AML-193 (cell line): ENCODE measurements around the gene ESRRG.
"Not testable (repeated sequence)": the region's sequence is repeated elsewhere in the genome, so short reads cannot be mapped to it uniquely, and the experiment has no call there.

Experiments
- DNase-seq, 2 experiments: peaks; one replicate each; lab custom pipeline; 2025; lab: John Stamatoyannopoulos, UW

The ESRRG gene

DNA sequence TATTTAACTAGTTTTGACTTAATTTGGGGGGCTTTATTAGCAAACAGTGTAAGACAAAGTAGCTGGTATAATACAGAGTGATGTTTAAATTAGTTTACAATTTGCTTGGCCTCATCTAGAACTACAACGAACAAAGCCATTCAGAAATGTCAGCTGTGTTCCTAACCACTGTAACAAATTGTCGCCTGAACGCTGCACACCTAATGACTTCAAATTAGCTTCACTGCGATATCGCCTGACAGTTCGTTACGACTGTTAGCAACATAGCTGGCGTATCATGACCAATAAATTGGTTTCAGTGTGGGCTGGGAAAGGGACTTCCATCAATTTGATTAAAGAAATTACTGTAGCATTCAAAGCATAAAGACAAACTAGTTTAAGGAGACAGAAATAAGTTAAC lies 160.1 kb downstream of the ESRRG start:
- DNase-seq = no peak

DNA sequence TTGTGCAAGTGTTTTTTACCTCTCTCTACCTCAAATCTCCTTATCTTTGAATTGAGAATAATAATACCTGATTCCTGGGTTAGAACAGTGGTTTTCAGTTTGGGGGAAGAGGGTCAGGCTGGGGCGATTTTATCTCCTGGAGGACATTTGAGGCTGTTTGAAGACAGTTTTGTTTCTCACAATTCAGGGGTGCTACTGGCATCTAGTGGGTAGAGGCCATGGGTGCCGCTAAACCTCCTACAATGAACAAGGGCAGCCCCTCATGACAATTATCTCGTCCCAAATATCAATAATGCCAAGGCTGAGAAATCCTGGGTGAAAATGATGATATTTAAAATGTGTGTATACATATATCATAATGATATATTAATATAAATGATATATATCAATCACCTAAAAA lies 160.8 kb downstream of the ESRRG start:
- no peak for DNase-seq

DNA sequence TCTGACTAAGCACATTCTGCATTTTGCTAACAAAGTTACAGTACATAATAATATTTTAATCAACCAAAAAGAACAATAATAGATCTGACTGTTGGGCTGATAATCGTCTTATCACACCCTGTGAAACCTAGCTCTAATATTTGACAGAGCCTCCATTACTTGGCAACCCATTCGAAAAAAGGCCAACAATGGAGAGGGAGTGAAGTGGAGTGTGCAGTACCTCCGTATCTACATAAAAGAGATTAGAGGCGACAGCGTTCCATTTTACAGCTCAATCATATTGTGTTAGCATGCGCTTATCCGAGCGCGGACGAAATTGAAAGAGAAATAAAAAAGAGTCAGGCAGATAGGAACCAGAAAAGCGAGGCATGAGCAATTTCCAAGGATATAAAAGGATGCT lies 162.7 kb downstream of the ESRRG start:
- DNase-seq = no peak

DNA sequence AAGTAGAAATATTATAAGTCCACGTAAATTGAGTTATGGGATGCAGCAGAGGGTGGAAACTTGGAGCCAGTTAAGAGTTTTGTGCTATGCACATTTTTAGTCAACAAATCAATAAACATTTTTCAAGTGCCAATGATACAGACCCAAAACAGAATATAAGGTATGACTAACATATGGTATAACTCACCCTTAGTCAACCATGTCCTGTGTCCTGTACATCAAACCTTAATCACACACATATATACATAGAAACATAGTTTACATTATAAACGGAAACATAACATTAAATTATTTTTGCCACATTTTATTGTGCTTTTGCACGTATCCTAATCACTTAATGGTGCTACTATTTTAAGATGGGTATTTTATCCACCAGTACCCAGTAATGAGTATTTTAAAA lies 163.9 kb downstream of the ESRRG start:
- DNase-seq = no peak

DNA sequence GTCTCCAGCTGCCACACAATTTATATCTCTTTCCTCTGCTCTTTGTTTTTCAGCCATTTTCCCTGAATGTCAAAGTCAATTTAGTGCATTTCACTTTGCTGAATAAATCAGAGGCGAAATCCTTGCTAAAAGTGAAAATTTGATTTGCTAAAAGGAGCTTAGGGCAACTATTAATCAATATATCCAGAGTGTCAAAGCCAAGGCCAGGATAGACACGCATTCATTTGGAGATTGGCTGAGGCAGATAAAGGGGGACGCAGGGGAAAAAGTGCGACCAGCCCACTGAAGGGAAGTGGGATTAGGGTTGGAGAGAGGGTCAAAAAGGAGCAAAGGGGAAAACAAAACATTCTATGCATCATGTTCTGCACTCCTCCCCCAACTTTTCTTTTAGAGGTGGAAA lies 167.6 kb downstream of the ESRRG start:
- DNase-seq = no peak

DNA sequence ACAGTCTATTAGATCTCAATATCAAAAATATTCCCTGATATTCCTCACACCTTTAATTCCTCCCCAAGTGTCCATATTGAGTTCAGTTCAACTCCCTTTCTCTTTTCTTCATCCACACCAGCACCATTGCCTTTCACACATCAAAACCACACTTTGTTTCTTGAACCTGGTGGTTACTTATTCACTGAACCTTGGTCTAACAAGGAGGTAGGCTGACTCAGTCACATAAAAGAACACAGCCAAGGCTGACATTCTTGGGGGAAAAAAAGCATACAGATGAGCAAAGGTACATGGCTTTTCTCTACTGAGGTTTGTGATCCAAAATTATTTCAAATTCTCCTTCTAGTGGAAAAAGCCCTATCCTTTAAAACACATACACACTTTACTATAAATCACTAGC lies 168.3 kb downstream of the ESRRG start:
- DNase-seq = no peak

DNA sequence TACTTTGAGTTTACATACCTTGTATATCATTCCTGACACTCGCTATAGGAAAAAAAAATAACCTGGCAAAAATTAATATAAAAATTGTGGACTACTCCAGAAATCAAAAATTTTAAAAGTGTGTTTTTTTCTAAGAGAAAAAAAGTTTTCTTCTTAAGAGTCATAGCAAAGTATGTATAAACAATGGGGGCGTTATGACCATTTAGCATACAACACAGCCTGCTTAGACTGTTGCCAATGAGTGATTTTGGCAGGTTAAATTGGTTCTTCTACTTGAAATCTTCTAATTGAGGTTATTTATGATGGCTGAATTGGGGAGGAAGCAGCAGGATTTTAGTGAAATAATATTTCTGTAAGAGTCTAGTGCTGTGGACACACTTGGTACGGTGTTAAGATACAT lies 169.5 kb downstream of the ESRRG start:
- no peak for DNase-seq

DNA sequence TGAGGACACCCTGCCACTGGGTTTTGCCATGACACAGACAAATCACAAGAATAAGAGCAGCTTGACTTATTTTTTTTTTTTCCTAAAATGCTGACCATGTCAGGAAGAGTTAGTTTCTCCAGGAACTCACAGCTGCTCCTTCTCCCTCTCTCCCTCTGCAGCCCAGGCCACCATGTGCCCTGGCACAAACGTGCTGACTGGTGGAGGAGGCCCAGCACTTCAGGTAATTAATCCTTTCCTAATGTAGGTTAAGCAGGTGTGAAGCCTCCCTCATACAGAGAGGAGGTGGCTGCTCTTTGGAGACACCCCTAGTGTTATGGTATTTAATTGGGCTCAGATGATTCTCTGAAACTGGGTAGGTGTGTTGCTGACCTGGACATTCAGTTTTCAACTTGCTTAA lies 170.2 kb downstream of the ESRRG start:
- no peak for DNase-seq

DNA sequence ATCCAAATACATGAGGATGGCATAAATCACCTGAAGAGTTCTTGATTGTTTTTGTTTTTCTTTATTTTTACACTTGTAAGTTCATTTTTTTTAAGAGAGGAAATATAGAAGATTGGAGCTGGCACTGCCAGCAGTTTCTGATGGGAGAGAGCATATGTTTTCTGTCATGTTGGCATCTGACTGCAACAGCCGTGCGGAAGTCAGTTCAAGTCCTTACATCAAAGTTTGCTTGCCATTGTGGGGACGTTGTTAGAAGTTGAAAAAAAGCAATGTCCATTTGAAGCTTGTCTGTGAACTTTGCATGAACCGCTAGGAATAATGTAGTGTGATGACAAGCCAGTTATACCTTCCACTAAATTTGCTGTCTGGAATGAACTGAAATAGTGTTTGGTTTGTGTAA lies 173.4 kb downstream of the ESRRG start:
- DNase-seq = no peak

DNA sequence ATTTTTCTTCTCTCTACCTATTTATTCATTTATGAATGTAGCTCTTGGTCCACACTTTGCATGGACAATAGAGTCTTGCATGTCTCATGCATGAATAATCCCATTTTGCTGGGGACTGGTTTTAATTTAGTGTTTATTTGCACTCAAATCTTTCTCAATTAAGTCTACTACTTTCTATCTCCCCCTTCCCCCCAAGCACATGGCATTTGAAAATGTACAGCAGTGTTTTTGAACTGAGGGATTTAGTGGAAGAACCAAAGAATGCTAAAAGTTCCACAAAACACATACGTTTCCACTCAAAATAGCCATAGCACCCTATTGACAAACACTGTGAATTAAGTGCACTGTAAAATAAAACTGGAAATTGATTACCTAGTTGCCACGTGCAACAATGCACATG lies 180.5 kb downstream of the ESRRG start:
- no peak for DNase-seq

DNA sequence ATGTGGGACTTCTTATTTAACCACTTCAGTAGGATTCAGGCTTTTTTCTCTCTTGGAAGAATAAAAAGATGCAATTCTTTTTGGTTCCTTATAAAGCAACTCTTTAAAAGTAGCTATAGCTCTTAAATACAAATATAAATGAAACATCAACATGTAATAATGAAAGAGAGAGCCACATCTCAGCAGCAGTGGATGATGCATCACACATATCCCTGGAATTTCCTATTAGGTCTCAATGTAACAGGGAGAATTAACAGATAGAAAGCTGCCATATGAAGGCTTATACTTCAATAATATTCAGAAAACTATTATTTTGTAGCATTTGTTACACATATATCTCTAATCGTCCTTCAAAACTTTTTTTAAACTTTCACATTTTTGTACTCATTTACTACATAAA lies 181.0 kb downstream of the ESRRG start:
- no peak for DNase-seq

DNA sequence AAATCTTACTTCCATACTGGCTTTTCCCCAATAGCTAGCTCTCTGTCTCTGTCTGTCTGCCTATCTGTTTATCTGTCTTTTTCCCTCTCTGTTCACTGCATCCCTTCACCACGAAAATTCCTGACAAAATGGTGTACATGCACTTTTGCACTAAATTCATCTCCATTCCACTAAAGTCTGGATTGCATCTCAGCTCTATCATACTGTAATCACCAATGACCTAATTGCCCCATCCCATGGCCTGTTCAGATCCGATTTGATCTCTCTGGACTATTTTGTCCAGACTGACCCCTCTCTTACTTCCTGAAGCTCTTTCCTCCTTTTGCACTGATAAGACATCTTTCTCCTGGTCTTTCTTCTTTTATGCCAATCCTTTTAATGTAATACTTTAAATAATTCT lies 187.5 kb downstream of the ESRRG start:
- DNase-seq = no peak

DNA sequence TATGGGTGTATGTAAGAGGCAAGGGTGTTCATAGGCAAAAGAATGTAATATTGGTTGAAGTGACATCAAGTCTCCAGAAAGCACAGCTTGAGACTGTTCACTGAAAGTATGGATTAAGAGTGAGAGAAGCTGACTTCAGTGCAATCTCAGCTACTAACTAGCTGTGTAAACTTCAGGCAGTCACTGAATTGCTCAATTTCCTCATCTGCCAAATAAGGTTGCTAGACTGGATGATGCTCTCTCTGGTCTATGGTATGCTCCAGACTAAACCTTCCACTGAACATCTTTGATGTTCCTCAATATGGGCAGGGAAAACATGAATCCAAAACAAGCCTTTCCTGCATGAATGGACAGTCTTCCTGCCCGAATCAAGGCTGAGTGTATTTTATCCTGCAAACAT lies 188.2 kb downstream of the ESRRG start:
- no peak for DNase-seq

DNA sequence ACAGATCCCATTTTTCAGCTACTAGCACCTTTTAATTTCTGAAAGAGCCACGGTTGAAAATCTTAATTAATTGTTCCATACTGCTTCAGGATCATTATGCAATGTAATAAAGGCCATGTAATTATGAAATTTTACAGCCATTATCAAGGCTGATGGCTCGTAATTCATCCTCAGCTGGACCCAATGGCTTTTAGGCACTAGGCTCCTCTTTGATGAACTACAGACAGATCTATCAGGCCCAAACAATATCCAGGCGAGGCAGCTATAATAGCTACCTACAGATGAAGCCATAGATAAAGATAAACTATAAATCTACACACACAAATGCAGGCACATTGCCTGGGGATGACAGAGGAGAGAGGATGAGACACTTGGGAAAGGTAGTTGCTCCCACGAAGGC lies 189.5 kb downstream of the ESRRG start:
- DNase-seq = no peak

DNA sequence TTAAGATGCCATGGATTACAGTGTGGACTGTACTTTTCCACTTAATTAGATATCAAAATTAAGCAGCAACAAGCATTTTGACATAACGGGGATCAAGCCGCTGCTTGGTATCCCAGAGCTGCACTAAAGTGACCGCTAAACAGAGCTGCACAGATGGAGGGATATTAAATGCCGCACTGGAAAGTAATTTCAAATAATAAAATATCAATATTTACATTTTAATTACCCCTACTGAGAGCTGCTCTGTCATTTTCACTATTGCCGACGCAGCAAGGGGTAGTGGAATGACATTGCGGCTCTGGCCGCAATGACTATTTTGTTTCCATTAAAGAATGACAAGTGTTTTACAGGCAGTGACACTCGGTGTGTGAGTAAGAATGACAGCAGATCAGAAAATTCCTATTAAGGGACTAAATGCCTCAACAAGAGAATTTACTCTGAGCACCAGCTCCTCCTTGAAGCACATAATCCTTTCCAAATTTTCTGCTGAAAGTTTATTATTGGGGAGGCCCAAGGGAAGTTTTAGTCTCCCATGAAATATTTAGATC lies 190.9 kb downstream of the ESRRG start:
- no peak for DNase-seq

DNA sequence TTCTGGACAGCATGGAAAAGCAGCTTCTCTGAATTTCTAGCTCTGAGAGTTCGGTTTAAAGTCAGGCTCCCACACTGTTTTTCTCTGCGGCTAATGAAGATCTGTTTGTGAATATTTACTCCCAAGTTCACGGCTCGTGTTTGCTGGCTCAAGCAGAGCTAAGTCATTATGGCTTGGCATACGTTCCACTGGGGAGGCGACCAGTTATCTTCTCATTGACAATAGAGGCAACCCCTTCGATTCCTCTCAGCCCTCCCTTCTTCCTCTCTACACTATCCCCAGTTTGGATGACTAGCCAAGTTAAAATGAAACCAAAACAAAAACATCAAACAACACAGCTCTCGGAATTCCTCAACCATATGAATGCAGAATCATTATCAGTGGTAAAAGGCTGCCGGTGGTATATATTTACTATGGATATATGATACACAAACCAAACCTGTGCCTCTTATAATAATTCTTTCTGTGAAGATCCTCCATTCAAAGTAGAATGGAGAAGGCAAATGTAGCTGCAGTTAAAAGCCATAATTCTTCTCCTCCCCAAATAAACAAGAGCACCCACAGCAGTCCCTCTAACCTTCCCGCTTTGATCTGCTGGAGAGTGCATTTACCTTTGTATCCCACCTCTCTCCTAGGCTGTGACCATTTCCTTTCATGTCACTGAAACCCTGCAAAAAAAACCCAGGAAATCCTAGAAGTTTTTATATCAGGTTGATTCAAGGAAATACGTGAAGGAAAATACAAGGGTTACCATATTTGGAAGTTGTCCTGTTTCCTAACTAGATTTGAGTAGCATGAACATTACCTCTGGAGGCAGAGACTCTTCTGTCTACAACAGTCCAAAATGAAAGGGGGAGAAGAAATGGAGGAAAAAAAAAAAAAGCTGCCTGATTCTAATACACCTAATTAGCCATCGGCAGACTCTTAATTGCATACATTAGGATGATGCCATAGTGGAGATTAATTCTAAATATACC lies 191.7 kb downstream of the ESRRG start:
- DNase-seq = no peak

DNA sequence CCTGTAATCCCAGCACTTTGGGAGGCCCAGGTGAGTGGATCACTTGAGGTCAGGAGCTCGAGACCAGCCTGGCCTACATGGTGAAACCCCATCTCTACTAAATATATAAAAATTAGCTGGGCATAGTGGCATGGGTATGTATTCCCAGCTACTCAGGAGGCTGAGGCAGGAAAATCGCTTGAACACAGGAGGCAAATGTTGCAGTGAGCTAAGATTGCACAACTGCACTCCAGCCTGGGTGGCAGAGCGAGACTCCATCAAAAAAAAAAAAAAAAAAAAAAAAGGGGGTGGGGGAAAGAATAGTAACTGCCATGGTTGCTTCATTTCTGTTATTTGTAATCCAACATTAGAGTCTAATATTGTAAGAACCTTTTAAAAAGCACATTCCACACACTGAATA lies 193.4 kb downstream of the ESRRG start:
- DNase-seq = not testable (repeated sequence)

DNA sequence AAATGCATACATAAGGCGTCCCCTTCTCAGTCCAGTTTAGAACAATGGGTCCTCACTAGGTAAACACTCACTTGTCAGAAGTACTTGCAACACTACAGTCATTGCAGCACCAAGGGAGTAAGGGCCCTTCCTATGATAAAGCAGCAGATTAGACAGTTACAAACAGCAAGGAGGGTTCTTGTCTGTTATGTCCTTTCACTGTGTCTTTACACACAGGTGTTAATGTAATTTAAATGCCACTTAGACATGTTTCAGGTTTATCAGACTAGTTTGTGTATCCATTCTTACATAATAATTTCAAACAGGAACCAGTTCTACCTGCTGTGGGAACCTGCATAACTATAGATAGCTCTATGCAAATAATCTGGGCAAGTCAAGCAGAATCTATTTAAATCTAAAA lies 194.4 kb downstream of the ESRRG start:
- DNase-seq = no peak

DNA sequence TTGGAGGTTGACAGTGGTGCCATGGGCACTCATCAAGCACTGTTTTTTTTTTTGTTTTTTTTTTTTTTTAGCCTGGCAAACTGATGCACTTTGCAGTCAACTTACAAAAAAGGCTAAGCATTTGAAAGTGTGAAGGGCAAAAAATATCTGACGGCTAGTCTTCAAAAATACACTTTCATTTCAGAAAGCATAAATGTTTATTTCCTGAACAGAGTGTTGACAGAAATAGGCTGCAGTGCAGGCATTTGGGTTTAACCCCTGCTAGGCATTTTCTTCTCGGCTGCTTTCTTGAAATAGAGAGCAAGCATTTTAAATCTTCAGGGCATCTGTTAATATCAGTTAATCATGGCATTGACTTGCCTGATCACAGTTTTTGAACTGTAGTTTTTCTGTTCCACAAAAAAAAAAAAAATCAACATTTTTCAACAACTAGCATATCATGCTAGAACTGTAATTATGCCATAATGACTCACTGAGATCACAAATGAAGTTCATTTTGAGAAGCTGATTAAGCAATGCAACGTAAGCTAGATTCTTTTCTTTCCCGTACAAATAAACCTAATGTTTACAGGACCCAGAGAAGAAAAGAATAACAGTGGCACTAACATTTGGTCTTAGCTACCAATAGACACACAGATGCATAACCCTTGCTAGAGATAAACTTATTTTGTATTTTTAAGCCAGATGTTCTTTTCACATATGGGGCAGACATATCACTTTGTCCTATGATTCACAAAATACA lies 199.6 kb downstream of the ESRRG start:
- no peak for DNase-seq

DNA sequence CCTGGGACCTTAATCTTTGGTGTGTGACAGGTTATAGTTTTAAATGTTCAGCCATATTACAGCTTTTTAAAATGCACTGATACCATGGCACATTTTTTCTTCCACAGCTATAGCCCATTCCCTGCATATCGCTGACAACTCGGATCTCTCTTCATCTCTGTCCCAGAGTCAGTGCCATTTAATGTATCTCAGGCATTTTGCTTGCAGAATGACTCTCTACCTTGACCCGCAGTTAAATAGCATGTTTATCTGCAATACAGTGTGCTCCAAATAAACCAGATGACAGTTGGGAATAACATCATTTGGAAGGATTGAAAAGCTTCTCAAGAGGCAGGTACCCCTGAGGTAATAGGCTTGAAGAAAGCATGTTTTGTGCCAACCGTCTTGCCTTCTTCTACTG lies 200.2 kb downstream of the ESRRG start:
- DNase-seq = no peak

DNA sequence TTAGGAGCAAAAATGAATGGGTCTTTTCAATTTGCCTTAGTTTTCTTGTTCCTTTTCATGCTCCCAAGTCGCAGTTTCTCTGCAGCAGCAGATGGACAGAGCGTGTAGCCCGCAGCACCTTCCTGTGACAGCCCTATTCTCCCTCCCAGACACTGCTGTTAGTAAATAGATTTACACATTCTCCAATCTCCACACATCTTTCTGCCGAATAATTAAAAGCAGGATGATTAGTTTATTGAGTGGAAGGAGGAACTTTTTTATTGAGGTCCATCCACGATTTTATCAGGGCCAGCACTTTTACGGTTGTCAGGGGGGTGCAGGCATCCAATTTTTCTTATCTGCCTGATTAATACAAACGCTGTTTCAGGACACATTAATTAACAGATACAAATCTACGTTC lies 201.8 kb downstream of the ESRRG start:
- no peak for DNase-seq

DNA sequence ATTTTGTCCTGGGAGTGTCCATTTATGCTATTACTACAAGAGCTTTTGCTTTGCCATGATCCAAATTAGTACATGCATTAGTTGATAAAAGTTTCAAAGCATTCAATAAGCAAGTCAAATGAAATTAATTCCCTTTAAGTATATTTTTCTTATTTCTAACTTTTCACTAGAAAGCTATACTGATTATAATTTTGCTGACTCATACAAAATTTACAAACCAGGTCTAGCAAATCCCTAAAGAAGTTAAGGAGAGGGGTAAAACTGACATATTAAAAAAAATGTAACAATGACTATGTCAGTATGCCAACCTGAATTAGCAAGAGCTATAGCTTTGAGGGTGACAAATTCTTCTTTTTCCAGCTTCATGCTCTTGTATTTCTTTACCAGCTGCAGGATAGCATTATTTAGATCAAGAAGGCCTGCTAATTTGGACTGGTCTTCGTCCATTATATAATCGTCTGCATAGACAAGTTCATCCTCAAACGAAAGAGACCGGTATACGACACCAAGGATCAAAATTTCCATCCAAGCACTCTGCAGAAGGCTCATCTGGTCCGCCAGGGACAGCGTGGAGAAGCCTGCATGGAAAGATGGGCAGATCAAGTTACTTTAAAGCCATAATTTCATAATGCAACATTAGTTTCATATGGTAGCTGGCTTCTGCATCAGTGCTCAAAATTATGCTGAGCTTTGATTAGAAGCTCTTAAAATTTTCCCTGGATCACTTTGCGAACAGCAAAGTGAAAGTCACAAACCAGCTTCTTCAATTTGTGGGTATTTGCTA lies 204.2 kb downstream of the ESRRG start:
- DNase-seq = no peak
